ENCODE results near the gene IFIT3. TPM values are rescaled to one million over a fixed set of nuclear protein-coding genes. Genes with fewer than 3 reads are reported as not detected.

The IFIT3 gene
- total RNA-seq (2022): 1.5 and 1.8 TPM in 2 replicates
- percentile 43 among the genes with signal in this experiment for Bru-seq, nascent RNA
- percentile 49 among the genes with signal in this experiment for BruChase-seq, experiment 1, labeled RNA remaining after a 2-hour chase
- BruChase-seq, experiment 2, labeled RNA remaining after a 6-hour chase: percentile 32 among the genes with signal in this experiment
- long read RNA-seq, partial matches to known transcripts: 0 of 5 reads
- long read RNA-seq, other reads (novel, unspliced or antisense): 0 of 5 reads

- Histone ChIP-seq H3K36me3 (ENCODE audit: control insufficient read depth, insufficient read depth, low read length) (no peaks in the 10 kb centered on the region), H3K4me1 (peaks cover 21% of the 10 kb centered on the region), H3K9me3 (no peaks in the 10 kb centered on the region; the same call in 1 of the 2 replicates), H3K27me3 (replicated peaks; ENCODE audit: control insufficient read depth, insufficient read depth, low read length) (no peaks in the 10 kb centered on the region), H3K4me3 (ENCODE audit: low read depth, low read length) (no peak within 1 kb of the TSS)
- CTCF ChIA-PET: no interaction called here
- POLR2A ChIA-PET: no interaction called here
- no peaks in the 10 kb centered on the region for H3K36me3 Mint-ChIP-seq (ENCODE audit: insufficient read depth, unreplicated experiment)
- H3K27me3 Mint-ChIP-seq (ENCODE audit: insufficient read depth, unreplicated experiment): no peaks in the 10 kb centered on the region
- intact Hi-C loops (cut with micrococcal nuclease; ENCODE audit: unreplicated experiment): no loop called here
- BruUV-seq (replicated peaks): no TSS peak
- peak within 1 kb of the TSS; percentile 76 for H3K27ac Mint-ChIP-seq (ENCODE audit: unreplicated experiment)
- H3K4me3 Mint-ChIP-seq (ENCODE audit: unreplicated experiment): peak within 1 kb of the TSS; percentile 60
- no peaks in the 10 kb centered on the region for H3K9me3 Mint-ChIP-seq (ENCODE audit: unreplicated experiment)
- TF ChIP-seq, protein P1, sequence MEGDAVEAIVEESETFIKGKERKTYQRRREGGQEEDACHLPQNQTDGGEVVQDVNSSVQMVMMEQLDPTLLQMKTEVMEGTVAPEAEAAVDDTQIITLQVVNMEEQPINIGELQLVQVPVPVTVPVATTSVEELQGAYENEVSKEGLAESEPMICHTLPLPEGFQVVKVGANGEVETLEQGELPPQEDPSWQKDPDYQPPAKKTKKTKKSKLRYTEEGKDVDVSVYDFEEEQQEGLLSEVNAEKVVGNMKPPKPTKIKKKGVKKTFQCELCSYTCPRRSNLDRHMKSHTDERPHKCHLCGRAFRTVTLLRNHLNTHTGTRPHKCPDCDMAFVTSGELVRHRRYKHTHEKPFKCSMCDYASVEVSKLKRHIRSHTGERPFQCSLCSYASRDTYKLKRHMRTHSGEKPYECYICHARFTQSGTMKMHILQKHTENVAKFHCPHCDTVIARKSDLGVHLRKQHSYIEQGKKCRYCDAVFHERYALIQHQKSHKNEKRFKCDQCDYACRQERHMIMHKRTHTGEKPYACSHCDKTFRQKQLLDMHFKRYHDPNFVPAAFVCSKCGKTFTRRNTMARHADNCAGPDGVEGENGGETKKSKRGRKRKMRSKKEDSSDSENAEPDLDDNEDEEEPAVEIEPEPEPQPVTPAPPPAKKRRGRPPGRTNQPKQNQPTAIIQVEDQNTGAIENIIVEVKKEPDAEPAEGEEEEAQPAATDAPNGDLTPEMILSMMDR (IDR thresholded peaks at IDR 0.05; ENCODE audit: insufficient read depth in 1 of 2, low read depth in 1 of 2, low read length in 1 of 2, severe bottlenecking in 1 of 2, unreplicated experiment in 1 of 2): no peak
- DNase-seq: no peak
- H3K4me1 Mint-ChIP-seq (ENCODE audit: low read depth, unreplicated experiment): peaks cover 16% of the 10 kb centered on the region
Measured at GRCh38 chr10:89327803-89328441, at the start of gene IFIT3. IFIT3 (plus strand) TSS chr10:89327997; CDS start chr10:89328074, 77 bp downstream.

GRCh38 chr10:89278034-89278535, 49.7 kb upstream of the IFIT3 start:
- CTCF ChIA-PET: no interaction called here
- POLR2A ChIA-PET: interaction anchor here (0.5 kb wide), 1 partner anchor 10 kb away, joined by 3 read pairs; no protein-coding TSS in a partner anchor
- H3K4me3 Mint-ChIP-seq (ENCODE audit: unreplicated experiment): no peak overlapping the region
- no peak overlapping the region for H3K4me3 ChIP-seq (ENCODE audit: low read depth, low read length)
- H3K27me3 Mint-ChIP-seq (ENCODE audit: insufficient read depth, unreplicated experiment): no peaks in the 10 kb centered on the region
- peaks cover 11% of the 10 kb centered on the region for H3K4me1 ChIP-seq
- H3K36me3 Mint-ChIP-seq (ENCODE audit: insufficient read depth, unreplicated experiment): no peaks in the 10 kb centered on the region
- H3K27ac Mint-ChIP-seq (ENCODE audit: unreplicated experiment): peak overlapping the region; percentile 34
- no TSS peak for BruUV-seq (replicated peaks)
- H3K27me3 ChIP-seq (replicated peaks; ENCODE audit: control insufficient read depth, insufficient read depth, low read length): no peaks in the 10 kb centered on the region
- H3K9me3 Mint-ChIP-seq (ENCODE audit: unreplicated experiment): no peaks in the 10 kb centered on the region
- no peaks in the 10 kb centered on the region for H3K9me3 ChIP-seq
- H3K36me3 ChIP-seq (ENCODE audit: control insufficient read depth, insufficient read depth, low read length): no peaks in the 10 kb centered on the region
- intact Hi-C loops (cut with micrococcal nuclease; ENCODE audit: unreplicated experiment): no loop called here
- H3K4me1 Mint-ChIP-seq (ENCODE audit: low read depth, unreplicated experiment): peaks cover 15% of the 10 kb centered on the region
- TF ChIP-seq, protein P1 (IDR thresholded peaks at IDR 0.05; ENCODE audit: insufficient read depth in 1 of 2, low read depth in 1 of 2, low read length in 1 of 2, severe bottlenecking in 1 of 2, unreplicated experiment in 1 of 2): no peak
- DNase-seq: peak in 1 of 2 experiments; percentile 33

DNA sequence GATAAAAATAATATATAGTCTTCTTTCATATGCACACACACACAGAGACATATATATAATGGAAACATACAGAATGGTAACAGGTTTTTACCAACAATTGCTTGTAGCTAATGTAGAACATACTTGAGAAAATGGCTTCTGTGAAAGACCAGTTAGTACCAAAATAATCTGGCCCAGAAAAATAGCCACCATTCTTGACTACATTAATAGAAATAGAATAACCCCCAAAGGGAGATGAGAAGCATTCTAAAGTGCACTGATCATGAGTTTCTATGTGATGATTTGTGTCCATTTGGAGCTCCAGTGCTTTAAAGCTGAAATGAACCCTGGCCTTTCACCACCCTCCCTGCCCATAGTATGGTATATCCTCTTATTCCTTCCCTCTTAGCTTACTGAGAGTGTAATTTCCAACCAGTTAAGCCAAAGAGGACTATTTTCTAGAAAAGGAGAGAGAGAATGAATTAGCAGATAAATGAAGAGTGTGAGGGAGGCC, 48.9 kb upstream of the IFIT3 start:
- Histone ChIP-seq H3K9me3 (no peaks in the 10 kb centered on the region), H3K4me1 (peaks cover 11% of the 10 kb centered on the region), H3K4me3 (ENCODE audit: low read depth, low read length) (no peak overlapping the region), H3K27me3 (replicated peaks; ENCODE audit: control insufficient read depth, insufficient read depth, low read length) (no peaks in the 10 kb centered on the region), H3K36me3 (ENCODE audit: control insufficient read depth, insufficient read depth, low read length) (no peaks in the 10 kb centered on the region)
- intact Hi-C loops (cut with micrococcal nuclease; ENCODE audit: unreplicated experiment): no loop called here
- H3K9me3 Mint-ChIP-seq (ENCODE audit: unreplicated experiment): no peaks in the 10 kb centered on the region
- no peaks in the 10 kb centered on the region for H3K36me3 Mint-ChIP-seq (ENCODE audit: insufficient read depth, unreplicated experiment)
- ChIA-PET CTCF (no interaction called here), POLR2A (no interaction called here)
- BruUV-seq (replicated peaks): no TSS peak
- no peaks in the 10 kb centered on the region for H3K27me3 Mint-ChIP-seq (ENCODE audit: insufficient read depth, unreplicated experiment)
- TF ChIP-seq, protein P1 (IDR thresholded peaks at IDR 0.05; ENCODE audit: insufficient read depth in 1 of 2, low read depth in 1 of 2, low read length in 1 of 2, severe bottlenecking in 1 of 2, unreplicated experiment in 1 of 2): no peak
- no peak overlapping the region for H3K4me3 Mint-ChIP-seq (ENCODE audit: unreplicated experiment)
- DNase-seq: no peak
- H3K27ac Mint-ChIP-seq (ENCODE audit: unreplicated experiment): no peak overlapping the region
- H3K4me1 Mint-ChIP-seq (ENCODE audit: low read depth, unreplicated experiment): peaks cover 9% of the 10 kb centered on the region
